ENCODE data around the gene TNFRSF12A. TPM values are rescaled to one million over a fixed set of nuclear protein-coding genes. Genes with fewer than 3 reads are reported as not detected.

Gene TNFRSF12A
- total RNA-seq, 1 experiment from 2014 or later: 147 TPM

DNA sequence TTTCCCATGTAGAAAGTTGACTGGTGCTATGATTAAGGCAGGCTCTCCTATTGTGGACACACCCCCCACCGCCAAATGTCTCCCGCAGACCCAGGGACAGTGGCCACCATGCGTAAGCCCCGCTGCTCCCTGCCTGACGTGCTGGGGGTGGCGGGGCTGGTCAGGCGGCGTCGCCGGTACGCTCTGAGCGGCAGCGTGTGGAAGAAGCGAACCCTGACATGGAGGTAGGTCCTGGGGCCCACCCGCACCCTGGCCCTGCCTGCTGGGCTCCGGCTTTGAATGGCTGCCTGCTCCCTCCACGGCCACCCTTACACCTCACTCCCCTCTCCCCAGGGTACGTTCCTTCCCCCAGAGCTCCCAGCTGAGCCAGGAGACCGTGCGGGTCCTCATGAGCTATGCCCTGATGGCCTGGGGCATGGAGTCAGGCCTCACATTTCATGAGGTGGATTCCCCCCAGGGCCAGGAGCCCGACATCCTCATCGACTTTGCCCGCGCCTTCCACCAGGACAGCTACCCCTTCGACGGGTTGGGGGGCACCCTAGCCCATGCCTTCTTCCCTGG lies 29.8 kb downstream of the TNFRSF12A start:
- H3K4ac ChIP-seq (ENCODE audit: low read depth, low read length): no peak overlapping the region
- no peak overlapping the region for H4K8ac ChIP-seq (replicated peaks; ENCODE audit: insufficient read length, low read depth, low read length)
- no peak overlapping the region for H3K56ac ChIP-seq (ENCODE audit: insufficient read length, low read depth, low read length)
- H3K14ac ChIP-seq (ENCODE audit: insufficient read depth, low read length): no peak overlapping the region
- H2BK120ac ChIP-seq (ENCODE audit: low read depth, low read length, poor library complexity, severe bottlenecking): no peak overlapping the region
- no peak for DNase-seq
- H4K91ac ChIP-seq (ENCODE audit: insufficient read length, low read depth, low read length): no peak overlapping the region
- no peak overlapping the region for H3K27ac ChIP-seq (ENCODE audit: insufficient read length, low read depth, low read length)
- H3K27me3 Mint-ChIP-seq (ENCODE audit: low read depth): peaks cover 62% of the 10 kb centered on the region
- no peak overlapping the region for H2AFZ ChIP-seq (ENCODE audit: low read length)
- no peak overlapping the region for H3K18ac ChIP-seq (ENCODE audit: insufficient read length, low read depth, low read length)
- no peak overlapping the region for H2BK20ac ChIP-seq (ENCODE audit: low read depth, low read length, poor library complexity, severe bottlenecking)
- H3K4me1 ChIP-seq (ENCODE audit: insufficient read depth, low read length): no peaks in the 10 kb centered on the region
- no peak overlapping the region for H2BK15ac ChIP-seq (ENCODE audit: low read depth, low read length)
- TF ChIP-seq CTCF (conservative IDR thresholded peaks at IDR 0.05): no peak
- no peak overlapping the region for H3K4me3 Mint-ChIP-seq
- H3K79me2 ChIP-seq (ENCODE audit: insufficient read depth, low read length): no peaks in the 10 kb centered on the region
- H2AK5ac ChIP-seq (ENCODE audit: insufficient read length, low read length): no peak overlapping the region
- H3K9ac ChIP-seq (ENCODE audit: extremely low read depth, insufficient read length, low read length): no peak overlapping the region
- no peak overlapping the region for H3K4me2 ChIP-seq (ENCODE audit: insufficient read depth, insufficient read length, low read length)
- H3K23me2 ChIP-seq (ENCODE audit: insufficient read length, low read depth, low read length, poor library complexity, severe bottlenecking): peaks cover 20% of the 10 kb centered on the region
- H4K5ac ChIP-seq (ENCODE audit: insufficient read length, low read depth, low read length): no peak overlapping the region
- H4K20me1 ChIP-seq (ENCODE audit: control insufficient read depth, insufficient read depth, insufficient read length): no peaks in the 10 kb centered on the region
- no peaks in the 10 kb centered on the region for H3K9me3 ChIP-seq (ENCODE audit: control insufficient read depth, low read depth, low read length)
- H3K36me3 Mint-ChIP-seq (ENCODE audit: insufficient read depth in 1 of 3, low read depth in 3 of 3): peaks cover 18 to 41% (median 25%) of the 10 kb centered on the region in 3 experiments
- H3K23ac ChIP-seq (ENCODE audit: insufficient read length, low read depth, low read length): no peak overlapping the region
- H2BK12ac ChIP-seq (ENCODE audit: insufficient read length, low read depth, low read length): no peak overlapping the region
- no peak overlapping the region for H2BK5ac ChIP-seq (ENCODE audit: insufficient read length, low read length)
- H3K27ac Mint-ChIP-seq: no peak overlapping the region
- no peak overlapping the region for H3T11ph ChIP-seq (ENCODE audit: low read length)
- peaks cover 2% of the 10 kb centered on the region; the same call in 1 of the 2 replicates for H3K27me3 ChIP-seq (ENCODE audit: insufficient read depth, low read length)
- peaks cover 8 to 15% of the 10 kb centered on the region in 2 experiments for H3K4me1 Mint-ChIP-seq
- no peaks in the 10 kb centered on the region; a peak in 2 of 5 replicates for H3K9me3 Mint-ChIP-seq
- no peaks in the 10 kb centered on the region for H3K79me1 ChIP-seq (ENCODE audit: insufficient read depth, low read depth, low read length, poor library complexity, severe bottlenecking)
- no CpG with 5 or more reads among the region's 26 CpGs for WGBS (ENCODE audit: extremely low coverage, insufficient read length, low lambda C conversion rate)

Measured in H9 (cell line).